Melanocyte of skin (primary cell): ENCODE data around the gene SMAP1. TPM values are rescaled to one million over a fixed set of nuclear protein-coding genes. Genes with fewer than 3 reads are reported as not detected.

Experiments used
- total RNA-seq, 2 donors: library from RNA; depleted of rRNA; stranded (reverse); fragments of >200 nt; gene quantifications; 2 replicates each; pipeline ENCODE4 v1.2.3, GENCODE V29; 2012

Gene SMAP1
- 10 to 100 TPM; 12.3 to 13.1 TPM for total RNA-seq

GRCh38 chr6:70667711-70668498 lies at the start of gene SMAP1:
Gene SMAP1, plus strand, starts transcription at chr6:70667883. Its CDS starts 141 bp downstream, at chr6:70668024.

Other genes with a start within 250 kb of the SMAP1 start
- gene SDHAF4, start 101.0 kb upstream of the SMAP1 start, total RNA-seq: 10 to 100 TPM in 1 of 2 donors, 1 to 10 TPM in 1; 6.5 to 12.0 TPM